K562 (cell line): ENCODE measurements around the gene TIMM23. TPM values are rescaled to one million over a fixed set of nuclear protein-coding genes. Genes with fewer than 3 reads are reported as not detected.
A peak's percentile ranks its signal among the peaks of the same experiment; 100 is the strongest.

ENCODE experiments used
- ATAC-seq: fragments of 200-7000 bp; cut with Tn5 transposase; 3 replicates; pipeline ENCODE4 v1.9.1; 2020; ENCODE audit warnings: moderate library complexity
- BruUV-seq: library from RNA; stranded (reverse); fragments of 400-500 nt; replicated peaks from 2 replicates; lab custom pipeline; 2021; lab: Mats Ljungman, UMichigan
- CTCF ChIA-PET: fragments of 300-600 bp; formaldehyde crosslinking; extraction: SDS; loops from one replicate; lab custom pipeline; 2021; ENCODE audit warnings: low intra/inter-chr PET ratio; lab: Yijun Ruan, JAX
- POLR2A ChIA-PET: fragments of 300-600, 350-650 bp; sonication (Branson Sonifier 250); formaldehyde crosslinking; extraction: SDS; loops from one replicate; lab custom pipeline; 2021; ENCODE audit warnings: antibody characterized with exemption, inconsistent platforms; lab: Yijun Ruan, JAX
- DNase-seq, 4 experiments: peaks; one replicate each; pipeline versions ENCODE4 v3.0.0 to v3.0.0-alpha.2; 2011 to 2018; ENCODE audit warnings: low spot score in 3 of 4, mixed read lengths in 3 of 4; ENCODE audit errors: extremely low read depth in 1 of 4
- FAIRE-seq: peaks from 2 replicates; lab custom pipeline; 2011; peaks lifted over from hg19 to GRCh38; lab: Jason Lieb, UNC
- H2AFZ ChIP-seq: 2 replicates; pipeline ENCODE4 v1.6.0; 2011; ENCODE audit warnings: low read depth, low read length, control low read depth, inconsistent platforms
- H3K27ac ChIP-seq: fragments of 200-600 bp; 3 replicates; pipeline ENCODE4 v1.8.0; 2011; ENCODE audit warnings: low read depth, mild to moderate bottlenecking, control low read depth, inconsistent platforms, low read length, moderate library complexity, mixed read lengths; ENCODE audit errors: extremely low read depth
- H3K27me3 ChIP-seq, 2 experiments: fragments of 300-600 bp in 1 of 2; 2 replicates in 1 of 2; 3 replicates in 1 of 2; pipeline versions ENCODE4 v1.6.0 to v1.8.0; 2011; ENCODE audit warnings: inconsistent platforms in 2 of 2, low read length in 2 of 2, mild to moderate bottlenecking in 1 of 2, mixed read lengths in 1 of 2, moderate library complexity in 1 of 2; ENCODE audit not compliant: control insufficient read depth in 2 of 2, insufficient read depth in 2 of 2
- H3K36me3 ChIP-seq: fragments of 300-600 bp; 3 replicates; pipeline ENCODE4 v1.8.0; 2011; ENCODE audit warnings: mild to moderate bottlenecking, low read length, inconsistent platforms; ENCODE audit not compliant: control insufficient read depth, insufficient read depth
- H3K4me1 ChIP-seq, 2 experiments: fragments of 200-600 bp in 1 of 2; replicated peaks in 1 of 2; 2 replicates in 1 of 2; 3 replicates in 1 of 2; pipeline versions ENCODE4 v1.5.1 to v1.8.0; 2011; ENCODE audit warnings: inconsistent platforms in 2 of 2, low read length in 2 of 2, mild to moderate bottlenecking in 1 of 2, mixed read lengths in 1 of 2, moderate library complexity in 1 of 2; ENCODE audit not compliant: control insufficient read depth in 2 of 2, insufficient read depth in 2 of 2
- H3K4me2 ChIP-seq: 2 replicates; pipeline ENCODE4 v1.6.1; 2011; ENCODE audit warnings: low read length, control low read depth, inconsistent platforms, mixed read lengths; ENCODE audit not compliant: insufficient read depth
- H3K4me3 ChIP-seq: fragments of 200-600 bp; sonication (generic), shearing (Covaris generic); 2 replicates; pipeline ENCODE4 v1.5.1; 2016; ENCODE audit warnings: control low read depth, inconsistent platforms
- H3K79me2 ChIP-seq: fragments of 200-600 bp; 3 replicates; pipeline ENCODE4 v1.8.0; 2011; ENCODE audit warnings: low read length, inconsistent platforms; ENCODE audit not compliant: control insufficient read depth, insufficient read depth
- H3K9ac ChIP-seq, 2 experiments: 2 replicates each; pipeline versions ENCODE4 v1.6.0 to v1.6.1; 2011; ENCODE audit warnings: low read depth in 2 of 2, low read length in 2 of 2, control low read depth in 1 of 2, inconsistent platforms in 1 of 2, mild to moderate bottlenecking in 1 of 2, mixed read lengths in 1 of 2; ENCODE audit not compliant: insufficient read depth in 1 of 2
- H3K9me1 ChIP-seq: one replicate; pipeline ENCODE4 v1.6.0; 2011; ENCODE audit warnings: inconsistent platforms, mild to moderate bottlenecking, low read length, moderate library complexity; ENCODE audit not compliant: control insufficient read depth, insufficient read depth
- H3K9me3 ChIP-seq: replicated peaks from 2 replicates; pipeline ENCODE4 v1.5.1; 2011; ENCODE audit warnings: low read depth, low read length, inconsistent platforms; ENCODE audit not compliant: control insufficient read depth, insufficient read depth
- H4K20me1 ChIP-seq: replicated peaks from 2 replicates; pipeline ENCODE4 v1.6.1; 2011; ENCODE audit warnings: low read length, inconsistent platforms, mixed read lengths; ENCODE audit not compliant: control insufficient read depth, insufficient read depth
- BCOR ChIP-seq: fragments of 450-650 bp; IDR thresholded peaks from 2 replicates; pipeline ENCODE4 v1.6.1; 2016
- ETV5 ChIP-seq: sonication (generic); formaldehyde crosslinking; IDR thresholded peaks from 2 replicates; pipeline ENCODE4 v1.4.0; 2020; ENCODE audit warnings: low read depth, mild to moderate bottlenecking, missing genetic modification reagents
- FOXK2 ChIP-seq, 2 experiments: fragments of 450-650 bp; IDR thresholded peaks in 1 of 2; conservative IDR thresholded peaks in 1 of 2; 2 replicates each; pipeline ENCODE4 v1.6.1; 2016; ENCODE audit warnings: low read depth in 2 of 2, mild to moderate bottlenecking in 1 of 2
- GTF2F1 ChIP-seq: IDR thresholded peaks from 2 replicates; pipeline ENCODE4 v1.6.1; 2011; ENCODE audit warnings: low read depth, low read length, improper control_type of control experiment
- JUND ChIP-seq, 2 experiments: IDR thresholded peaks; 2 replicates in 1 of 2; 3 replicates in 1 of 2; pipeline ENCODE4 v1.6.1; 2011; ENCODE audit warnings: borderline replicate concordance in 2 of 2, low read depth in 2 of 2, low read length in 2 of 2, improper control_type of control experiment in 1 of 2, missing biosample characterization in 1 of 2, missing genetic modification characterization in 1 of 2, missing genetic modification reagents in 1 of 2
- SMAD4 ChIP-seq: fragments of 250-450 bp; sonication (Bioruptor Pico); conservative IDR thresholded peaks from 2 replicates; pipeline ENCODE4 v1.8.0; 2021; ENCODE audit warnings: inconsistent platforms, mild to moderate bottlenecking, moderate library complexity
- SRSF3 ChIP-seq: fragments of 200-400 bp; formaldehyde crosslinking; IDR thresholded peaks from 2 replicates; pipeline ENCODE4 v1.6.1; 2016; ENCODE audit warnings: mild to moderate bottlenecking, low read length, moderate library complexity; ENCODE audit not compliant: insufficient read depth
- WGBS: fragments of 100-300 bp; shearing (Covaris generic); methylation state at CpG from one replicate; pipeline ENCODE4 v1.1.6; 2016; ENCODE audit warnings: low coverage, mixed read lengths; ENCODE audit not compliant: insufficient coverage; ENCODE audit errors: missing lambda C conversion rate; 5-methylcytosine and 5-hydroxymethylcytosine counted together
- in situ Hi-C: fragments of 300-500 bp; cut with MboI; formaldehyde crosslinking; loops from 4 replicates; pipeline ENCODE4 v1.15.0; 2018; ENCODE audit warnings: inconsistent platforms, mixed read lengths
- intact Hi-C: fragments of 100-400 bp; cut with micrococcal nuclease; formaldehyde crosslinking; loops from 2 replicates; pipeline ENCODE4 v1.14.2; 2022
- polyA plus RNA-seq, 8 experiments: library from polyadenylated mRNA; depleted of rRNA in 4 of 8; stranded (reverse) in 5 of 8; unstranded in 3 of 8; fragments of >200 nt; fragmentation: Nextera tagmentation in 2 of 8; fragmentation: Illumina TruSeq in 1 of 8; extraction: Ambion mirVana in 2 of 8; extraction: Trizol in 1 of 8; gene quantifications; 2 replicates each; pipeline versions ENCODE4 v1.2.1 to v1.2.3, GENCODE V29; 2011 to 2014; ENCODE audit warnings: inconsistent platforms in 1 of 8, missing spikeins in 1 of 8
- total RNA-seq, 7 experiments: library from RNA; depleted of rRNA in 6 of 7; stranded (reverse); fragments of >200 nt in 6 of 7; fragmentation: Illumina TruSeq in 2 of 7; extraction: Trizol in 2 of 7; gene quantifications; 2 replicates each; pipeline versions ENCODE4 v1.2.1 to v1.2.3, GENCODE V29; 2011 to 2021; ENCODE audit warnings: low replicate concordance in 1 of 7
- TF ChIP-seq, protein P1 (sequence below), 2 experiments: fragments of 450-650 bp in 1 of 2; IDR thresholded peaks; 2 replicates each; pipeline ENCODE4 v1.6.1; 2011 to 2017; ENCODE audit warnings: low read depth in 2 of 2, antibody characterized with exemption in 1 of 2, borderline replicate concordance in 1 of 2, low read length in 1 of 2, mild to moderate bottlenecking in 1 of 2, mixed read lengths in 1 of 2; ENCODE audit not compliant: control insufficient read depth in 1 of 2
- TF ChIP-seq, protein P2 (sequence below), 3 experiments: IDR thresholded peaks in 2 of 3; conservative IDR thresholded peaks in 1 of 3; 2 replicates each; pipeline ENCODE4 v1.5.1; 2011 to 2012; ENCODE audit warnings: low read length in 3 of 3, mild to moderate bottlenecking in 3 of 3, control low read depth in 2 of 3, improper control_type of control experiment in 1 of 3, inconsistent platforms in 1 of 3, low read depth in 1 of 3, mixed read lengths in 1 of 3, moderate library complexity in 1 of 3; ENCODE audit not compliant: insufficient read depth in 2 of 3
- TF ChIP-seq, protein P3 (sequence below): sonication (generic); formaldehyde crosslinking; IDR thresholded peaks from 2 replicates; pipeline ENCODE4 v1.9.0; 2022; ENCODE audit warnings: mild to moderate bottlenecking, missing genetic modification reagents

The TIMM23 gene
- total and polyA plus RNA-seq, 9 of the 15 experiments (the other 6 are each of a cell fraction or from before 2014, with no cell fraction given), result 148 to 280 (median 183) TPM

DNA sequence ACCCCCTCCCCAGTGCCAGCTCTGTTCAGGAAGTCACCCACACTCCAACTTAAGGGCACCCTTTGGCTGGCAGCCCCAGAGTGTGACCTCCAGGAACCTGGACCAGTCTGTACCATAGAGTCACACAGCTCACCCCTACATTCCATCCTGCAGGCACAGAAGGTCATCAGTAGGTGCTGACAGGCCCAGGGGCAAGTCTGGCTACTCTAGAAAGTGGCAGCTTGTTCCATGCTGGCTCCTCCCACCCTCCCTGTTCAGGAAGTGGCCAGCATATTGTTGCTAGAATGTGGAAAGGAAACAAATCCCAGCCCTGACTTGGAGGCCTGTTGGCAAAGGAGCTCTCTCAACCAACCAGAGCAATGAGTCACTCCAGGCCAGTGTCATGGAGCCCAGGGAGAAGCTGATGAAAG is 61.3 kb downstream of the TIMM23 start (continued):
- no peak for TF ChIP-seq JUND (IDR thresholded peaks at IDR 0.05; ENCODE audit: borderline replicate concordance, low read depth, low read length)
- 0 out of 3 replicates have a peak, but pooled peaks have one; percentile 25 for TF ChIP-seq JUND (tag; IDR thresholded peaks at IDR 0.05; ENCODE audit: borderline replicate concordance, low read depth, low read length)

DNA sequence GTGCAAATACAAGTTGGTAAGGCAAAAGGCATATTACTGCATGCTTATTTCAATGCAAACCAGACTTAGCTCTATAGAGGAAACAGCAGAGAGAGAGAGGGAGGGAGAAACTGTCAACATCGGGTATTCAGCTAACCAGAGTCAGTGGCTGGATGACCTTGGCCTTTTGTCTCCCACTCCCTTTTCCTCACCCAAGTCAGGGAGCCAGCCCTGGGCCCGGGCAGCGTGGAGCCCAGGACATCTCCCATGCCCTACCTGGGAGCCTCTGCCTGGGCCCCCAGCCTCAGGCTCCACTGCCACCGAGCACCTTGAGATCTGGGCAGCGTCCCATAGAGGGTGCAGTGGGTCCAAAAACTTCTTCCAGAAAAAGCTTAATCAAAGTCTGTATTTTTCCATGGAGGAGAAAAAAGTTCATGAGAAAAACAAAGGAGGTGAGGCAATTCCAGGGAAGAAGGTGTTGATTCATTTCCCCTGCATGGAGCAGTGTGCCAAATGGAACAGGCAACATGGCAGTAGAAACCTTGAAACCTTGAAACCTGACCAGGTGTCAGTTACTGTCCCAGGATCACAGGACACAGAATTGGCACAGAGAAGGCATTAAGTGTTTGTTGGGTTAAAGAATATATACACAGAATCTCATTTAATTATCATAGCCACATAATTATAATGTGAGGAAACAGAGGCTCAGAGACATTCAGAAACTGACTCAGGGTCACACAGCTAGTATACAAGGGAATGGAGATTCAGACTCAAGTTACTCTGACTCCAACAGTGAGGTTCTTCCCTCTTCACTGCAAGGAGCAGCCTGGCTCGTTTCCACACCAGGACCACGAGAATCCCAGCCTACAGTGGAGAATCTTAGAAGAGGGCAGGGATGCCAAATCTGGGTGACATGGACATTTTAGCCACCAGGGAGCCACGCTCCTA is 63.9 kb downstream of the TIMM23 start:
- ATAC-seq (0 out of 3 replicates have a peak, but pooled peaks have one; percentile 13), FAIRE-seq (no peak), DNase-seq (no peak)
- no peaks in the 10 kb centered on the region for H3K27me3 ChIP-seq
- no peaks in the 10 kb centered on the region for H3K9me3 ChIP-seq
- H3K36me3 ChIP-seq, result no peaks in the 10 kb centered on the region
- peak overlapping the region in 1 of 2 experiments; percentile 71; a peak in 2 of 4 replicates for H3K9ac ChIP-seq
- no TSS peak for BruUV-seq
- peak overlapping the region; percentile 12; the same call in 1 of the 2 replicates for H2AFZ ChIP-seq
- 25% methylated on average over 8 of the region's 8 CpGs for WGBS
- in situ Hi-C loops (no loop called here), intact Hi-C loops (no loop called here)
- H3K4me2 ChIP-seq, result no peak overlapping the region
- H3K79me2 ChIP-seq, result no peaks in the 10 kb centered on the region
- H3K27ac ChIP-seq, result no peak overlapping the region
- no peak overlapping the region for H3K4me3 ChIP-seq
- ChIA-PET POLR2A (no interaction called here), CTCF (no interaction called here)
- H3K4me1 ChIP-seq, result peaks cover 17 to 23% of the 10 kb centered on the region in 2 experiments
- H3K9me1 ChIP-seq, result no peaks in the 10 kb centered on the region
- H4K20me1 ChIP-seq, result no peaks in the 10 kb centered on the region
- TF ChIP-seq ETV5, result no peak
- TF ChIP-seq SRSF3, result no peak
- peak; percentile 61; the same call in 1 of the 2 replicates for TF ChIP-seq BCOR
- no peak for TF ChIP-seq SMAD4
- TF ChIP-seq, protein P1, sequence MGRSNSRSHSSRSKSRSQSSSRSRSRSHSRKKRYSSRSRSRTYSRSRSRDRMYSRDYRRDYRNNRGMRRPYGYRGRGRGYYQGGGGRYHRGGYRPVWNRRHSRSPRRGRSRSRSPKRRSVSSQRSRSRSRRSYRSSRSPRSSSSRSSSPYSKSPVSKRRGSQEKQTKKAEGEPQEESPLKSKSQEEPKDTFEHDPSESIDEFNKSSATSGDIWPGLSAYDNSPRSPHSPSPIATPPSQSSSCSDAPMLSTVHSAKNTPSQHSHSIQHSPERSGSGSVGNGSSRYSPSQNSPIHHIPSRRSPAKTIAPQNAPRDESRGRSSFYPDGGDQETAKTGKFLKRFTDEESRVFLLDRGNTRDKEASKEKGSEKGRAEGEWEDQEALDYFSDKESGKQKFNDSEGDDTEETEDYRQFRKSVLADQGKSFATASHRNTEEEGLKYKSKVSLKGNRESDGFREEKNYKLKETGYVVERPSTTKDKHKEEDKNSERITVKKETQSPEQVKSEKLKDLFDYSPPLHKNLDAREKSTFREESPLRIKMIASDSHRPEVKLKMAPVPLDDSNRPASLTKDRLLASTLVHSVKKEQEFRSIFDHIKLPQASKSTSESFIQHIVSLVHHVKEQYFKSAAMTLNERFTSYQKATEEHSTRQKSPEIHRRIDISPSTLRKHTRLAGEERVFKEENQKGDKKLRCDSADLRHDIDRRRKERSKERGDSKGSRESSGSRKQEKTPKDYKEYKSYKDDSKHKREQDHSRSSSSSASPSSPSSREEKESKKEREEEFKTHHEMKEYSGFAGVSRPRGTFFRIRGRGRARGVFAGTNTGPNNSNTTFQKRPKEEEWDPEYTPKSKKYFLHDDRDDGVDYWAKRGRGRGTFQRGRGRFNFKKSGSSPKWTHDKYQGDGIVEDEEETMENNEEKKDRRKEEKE (IDR thresholded peaks at IDR 0.05; ENCODE audit: borderline replicate concordance in 1 of 2, control insufficient read depth in 1 of 2, low read depth in 2 of 2, low read length in 1 of 2), result no peak
- TF ChIP-seq, protein P2, sequence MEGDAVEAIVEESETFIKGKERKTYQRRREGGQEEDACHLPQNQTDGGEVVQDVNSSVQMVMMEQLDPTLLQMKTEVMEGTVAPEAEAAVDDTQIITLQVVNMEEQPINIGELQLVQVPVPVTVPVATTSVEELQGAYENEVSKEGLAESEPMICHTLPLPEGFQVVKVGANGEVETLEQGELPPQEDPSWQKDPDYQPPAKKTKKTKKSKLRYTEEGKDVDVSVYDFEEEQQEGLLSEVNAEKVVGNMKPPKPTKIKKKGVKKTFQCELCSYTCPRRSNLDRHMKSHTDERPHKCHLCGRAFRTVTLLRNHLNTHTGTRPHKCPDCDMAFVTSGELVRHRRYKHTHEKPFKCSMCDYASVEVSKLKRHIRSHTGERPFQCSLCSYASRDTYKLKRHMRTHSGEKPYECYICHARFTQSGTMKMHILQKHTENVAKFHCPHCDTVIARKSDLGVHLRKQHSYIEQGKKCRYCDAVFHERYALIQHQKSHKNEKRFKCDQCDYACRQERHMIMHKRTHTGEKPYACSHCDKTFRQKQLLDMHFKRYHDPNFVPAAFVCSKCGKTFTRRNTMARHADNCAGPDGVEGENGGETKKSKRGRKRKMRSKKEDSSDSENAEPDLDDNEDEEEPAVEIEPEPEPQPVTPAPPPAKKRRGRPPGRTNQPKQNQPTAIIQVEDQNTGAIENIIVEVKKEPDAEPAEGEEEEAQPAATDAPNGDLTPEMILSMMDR (IDR thresholded peaks at IDR 0.05 in 2 of 3, conservative IDR thresholded peaks at IDR 0.05 in 1 of 3; ENCODE audit: insufficient read depth in 2 of 3, low read depth in 1 of 3, low read length in 3 of 3), result peak in 1 of 3 experiments; percentile 36; a peak in 2 of 6 replicates
- no peak for TF ChIP-seq FOXK2 (conservative IDR thresholded peaks at IDR 0.05 in 1 of 2, IDR thresholded peaks at IDR 0.05 in 1 of 2; ENCODE audit: low read depth in 2 of 2)
- TF ChIP-seq, protein P3, sequence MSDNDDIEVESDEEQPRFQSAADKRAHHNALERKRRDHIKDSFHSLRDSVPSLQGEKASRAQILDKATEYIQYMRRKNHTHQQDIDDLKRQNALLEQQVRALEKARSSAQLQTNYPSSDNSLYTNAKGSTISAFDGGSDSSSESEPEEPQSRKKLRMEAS, result no peak
- no peak for TF ChIP-seq GTF2F1
